Vagina (tissue), 2 donors: Measurements from ENCODE around the gene NME3. TPM values are rescaled to one million over a fixed set of nuclear protein-coding genes. Genes with fewer than 3 reads are reported as not detected.

ENCODE experiments used
- DNase-seq, 2 donors: peaks; one replicate each; pipeline ENCODE4 v3.0.0-alpha.2; 2017; ENCODE audit errors: extremely low spot score in 2 of 2
- H3K27ac ChIP-seq: fragments of 200-600 bp; sonication (generic); one replicate; pipeline ENCODE4 v1.5.1; 2019
- H3K27me3 ChIP-seq: fragments of 200-600 bp; sonication (generic); one replicate; pipeline ENCODE4 v1.5.1; 2019
- H3K36me3 ChIP-seq, 2 donors: fragments of 200-600 bp; sonication (generic); one replicate each; pipeline ENCODE4 v1.5.1; 2017 to 2019
- H3K4me1 ChIP-seq: fragments of 200-600 bp; sonication (generic); one replicate; pipeline ENCODE4 v1.5.1; 2019
- H3K4me3 ChIP-seq, 2 donors: fragments of 200-600 bp; sonication (generic); 1 replicate in 1 of 2; 2 replicates in 1 of 2; pipeline ENCODE4 v1.5.1; 2016 to 2019
- H3K9me3 ChIP-seq: fragments of 200-600 bp; sonication (generic); one replicate; pipeline ENCODE4 v1.5.1; 2019
- POLR2A ChIP-seq, 2 donors: fragments of 450-650 bp; IDR thresholded peaks; one replicate each; pipeline ENCODE4 v1.6.1; 2017; ENCODE audit warnings: antibody characterized with exemption in 2 of 2, mild to moderate bottlenecking in 2 of 2, moderate library complexity in 2 of 2
- POLR2AphosphoS5 ChIP-seq, 2 donors: sonication (generic); formaldehyde crosslinking; IDR thresholded peaks; one replicate each; pipeline ENCODE4 v1.9.0; 2017; ENCODE audit warnings: antibody characterized with exemption in 2 of 2, mild to moderate bottlenecking in 2 of 2, low read depth in 1 of 2; ENCODE audit not compliant: insufficient read depth in 1 of 2
- intact Hi-C: fragments of 100-400 bp; cut with DNase I; formaldehyde crosslinking; loops from one replicate; pipeline ENCODE4 v1.15.1; 2023
- total RNA-seq: library from RNA; depleted of rRNA; stranded (reverse); fragments of >200 nt; gene quantifications from one replicate; pipeline ENCODE4 v1.2.3, GENCODE V29; 2016
- TF ChIP-seq, protein P1 (sequence below), 3 experiments: fragments of 450-650 bp in 2 of 3; fragments of 200-600 bp in 1 of 3; sonication (generic) in 1 of 3; IDR thresholded peaks; one replicate each; pipeline ENCODE4 v1.5.1; 2017 to 2019; ENCODE audit warnings: antibody characterized with exemption in 3 of 3, mild to moderate bottlenecking in 2 of 3, moderate library complexity in 2 of 3

The NME3 gene
- total RNA-seq, 1 donor from 2014 or later: 96.0 TPM

DNA sequence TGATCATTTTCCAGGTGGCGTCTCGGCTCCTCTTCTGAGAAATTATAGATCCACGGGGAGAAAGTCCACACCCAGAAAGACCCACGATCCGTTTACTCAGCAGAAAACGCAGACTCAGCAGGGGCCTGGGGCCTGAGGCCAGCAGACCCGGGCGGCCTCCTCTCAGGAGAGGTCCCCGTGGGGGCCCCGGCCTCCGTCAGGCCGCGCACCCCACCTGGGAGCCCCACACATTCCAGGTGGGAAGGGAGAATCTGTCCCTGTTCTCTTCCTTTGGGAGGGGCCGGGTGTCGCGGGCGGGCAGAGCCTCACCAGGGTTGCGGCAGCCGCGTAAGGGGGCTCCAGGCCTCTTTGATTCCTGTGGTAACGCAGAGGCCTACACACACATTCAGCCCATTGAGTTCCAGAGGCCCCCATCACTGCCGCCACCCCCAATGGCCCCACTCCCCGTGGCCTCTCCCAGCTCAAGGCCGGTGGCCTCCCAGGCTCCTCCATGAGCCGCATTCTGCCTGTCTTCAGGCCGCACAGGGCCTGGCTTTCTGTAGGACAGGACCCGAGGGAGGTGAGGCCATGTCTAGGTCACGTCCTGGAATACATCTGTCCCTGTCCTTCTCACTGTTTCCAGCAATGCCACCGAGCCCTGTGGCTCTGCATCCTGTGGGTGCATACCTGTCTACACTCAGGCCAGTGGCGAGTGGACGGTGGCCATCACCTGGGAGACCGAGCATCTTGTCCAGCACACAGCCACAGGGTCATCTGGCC lies 23.7 kb upstream of the NME3 start:
- Histone ChIP-seq H3K27ac (no peak overlapping the region), H3K4me1 (no peaks in the 10 kb centered on the region), H3K9me3 (peaks cover 4% of the 10 kb centered on the region), H3K4me3 (no peak overlapping the region), H3K36me3 (no peaks in the 10 kb centered on the region), H3K27me3 (no peaks in the 10 kb centered on the region)
- intact Hi-C loops: no loop called here
- DNase-seq: no peak
- TF ChIP-seq, protein P1, sequence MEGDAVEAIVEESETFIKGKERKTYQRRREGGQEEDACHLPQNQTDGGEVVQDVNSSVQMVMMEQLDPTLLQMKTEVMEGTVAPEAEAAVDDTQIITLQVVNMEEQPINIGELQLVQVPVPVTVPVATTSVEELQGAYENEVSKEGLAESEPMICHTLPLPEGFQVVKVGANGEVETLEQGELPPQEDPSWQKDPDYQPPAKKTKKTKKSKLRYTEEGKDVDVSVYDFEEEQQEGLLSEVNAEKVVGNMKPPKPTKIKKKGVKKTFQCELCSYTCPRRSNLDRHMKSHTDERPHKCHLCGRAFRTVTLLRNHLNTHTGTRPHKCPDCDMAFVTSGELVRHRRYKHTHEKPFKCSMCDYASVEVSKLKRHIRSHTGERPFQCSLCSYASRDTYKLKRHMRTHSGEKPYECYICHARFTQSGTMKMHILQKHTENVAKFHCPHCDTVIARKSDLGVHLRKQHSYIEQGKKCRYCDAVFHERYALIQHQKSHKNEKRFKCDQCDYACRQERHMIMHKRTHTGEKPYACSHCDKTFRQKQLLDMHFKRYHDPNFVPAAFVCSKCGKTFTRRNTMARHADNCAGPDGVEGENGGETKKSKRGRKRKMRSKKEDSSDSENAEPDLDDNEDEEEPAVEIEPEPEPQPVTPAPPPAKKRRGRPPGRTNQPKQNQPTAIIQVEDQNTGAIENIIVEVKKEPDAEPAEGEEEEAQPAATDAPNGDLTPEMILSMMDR (IDR thresholded peaks at IDR 0.05): no peak
- TF ChIP-seq POLR2A (IDR thresholded peaks at IDR 0.05) (no peak), POLR2AphosphoS5 (IDR thresholded peaks at IDR 0.05; ENCODE audit: insufficient read depth in 1 of 2, low read depth in 1 of 2) (no peak)

DNA sequence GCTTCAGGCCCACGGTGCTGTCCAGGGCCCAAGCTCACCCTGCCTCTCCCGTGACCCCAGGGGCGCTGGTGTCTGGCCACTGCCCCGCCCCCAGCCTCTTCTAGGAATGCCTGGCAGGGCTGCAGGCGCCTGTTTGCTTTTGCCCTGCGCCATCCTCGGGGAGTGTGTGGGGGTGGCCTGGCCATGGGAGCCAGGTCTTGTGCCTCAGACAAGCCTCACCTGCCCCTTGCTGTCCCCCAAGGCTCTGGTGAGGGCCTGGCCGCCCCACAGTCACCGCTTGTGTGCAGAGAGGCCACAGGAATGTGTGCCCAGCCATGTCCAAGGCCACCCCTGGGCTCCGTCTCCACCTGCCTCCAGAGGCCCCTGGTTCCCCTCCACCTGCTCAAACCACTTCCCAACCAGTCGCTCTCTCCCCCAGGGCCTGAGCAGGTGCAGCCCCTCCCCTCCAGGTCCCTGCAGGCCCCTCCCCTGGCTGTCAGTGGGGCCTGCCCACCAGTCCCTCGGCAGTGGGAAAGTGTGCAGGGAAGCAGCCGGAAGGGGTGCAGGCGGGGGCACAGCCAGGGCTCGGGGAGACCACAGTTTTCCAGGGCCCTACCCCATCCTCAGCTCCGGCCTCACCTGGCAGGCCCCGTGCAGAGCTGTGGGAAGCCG lies 23.0 kb upstream of the NME3 start:
- Histone ChIP-seq H3K27me3 (no peaks in the 10 kb centered on the region), H3K9me3 (peaks cover 4% of the 10 kb centered on the region), H3K4me3 (no peak overlapping the region), H3K27ac (no peak overlapping the region), H3K36me3 (peaks cover 0 to 4% of the 10 kb centered on the region in 2 donors), H3K4me1 (no peaks in the 10 kb centered on the region)
- DNase-seq: no peak
- TF ChIP-seq POLR2AphosphoS5 (IDR thresholded peaks at IDR 0.05; ENCODE audit: insufficient read depth in 1 of 2, low read depth in 1 of 2): no peak
- no peak for TF ChIP-seq POLR2A (IDR thresholded peaks at IDR 0.05)
- TF ChIP-seq, protein P1 (IDR thresholded peaks at IDR 0.05): no peak
- intact Hi-C loops: no loop called here

DNA sequence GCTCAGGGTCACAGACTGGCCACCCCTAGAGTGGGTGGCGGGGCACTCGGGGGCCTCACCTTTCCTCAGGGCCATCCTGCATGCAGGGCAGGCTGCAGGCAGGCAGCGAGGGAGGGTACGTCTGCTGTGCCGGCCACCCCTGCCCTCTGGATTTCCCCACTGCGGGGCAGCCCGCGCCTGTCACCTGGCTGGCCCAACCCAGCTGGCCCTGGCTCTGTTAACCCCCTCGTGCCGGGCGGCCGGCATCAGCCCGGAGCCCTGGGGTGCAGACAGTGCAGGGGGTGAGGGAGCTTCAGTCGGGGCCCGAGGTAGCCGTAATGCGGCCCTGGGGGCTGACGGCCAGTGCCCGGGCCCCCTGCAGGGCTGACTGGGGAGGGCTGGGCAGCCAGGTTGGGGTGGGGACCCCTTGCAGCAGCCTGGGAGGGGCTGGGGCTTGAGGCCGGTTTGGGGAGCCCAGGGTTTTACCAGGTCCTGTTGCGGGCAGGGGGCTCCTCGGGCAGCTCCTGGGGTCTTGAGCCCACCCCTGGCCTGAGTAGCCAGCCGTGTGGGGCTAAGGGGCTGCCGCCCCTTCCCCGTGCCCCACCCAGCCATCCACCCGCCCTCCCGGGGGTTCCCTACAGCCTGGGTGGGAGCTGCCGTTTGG lies 22.4 kb upstream of the NME3 start, which contains the start of gene IGFALS:
Gene IGFALS, minus strand, starts transcription at position 128 of the 643 bp plus-strand sequence. Its CDS starts 53 bp downstream, at position 75.
- no peak within 1 kb of the TSS for H3K27ac ChIP-seq
- no peak for TF ChIP-seq POLR2A (IDR thresholded peaks at IDR 0.05)
- TF ChIP-seq, protein P1 (IDR thresholded peaks at IDR 0.05): no peak
- no peak for TF ChIP-seq POLR2AphosphoS5 (IDR thresholded peaks at IDR 0.05; ENCODE audit: insufficient read depth in 1 of 2, low read depth in 1 of 2)
- peaks cover 4% of the 10 kb centered on the region for H3K9me3 ChIP-seq
- H3K4me3 ChIP-seq: no peak within 1 kb of the TSS
- no peak for DNase-seq
- H3K4me1 ChIP-seq: peaks cover 3% of the 10 kb centered on the region
- H3K36me3 ChIP-seq: peaks cover 0 to 10% of the 10 kb centered on the region in 2 donors
- no peaks in the 10 kb centered on the region for H3K27me3 ChIP-seq
- intact Hi-C loops: no loop called here

DNA sequence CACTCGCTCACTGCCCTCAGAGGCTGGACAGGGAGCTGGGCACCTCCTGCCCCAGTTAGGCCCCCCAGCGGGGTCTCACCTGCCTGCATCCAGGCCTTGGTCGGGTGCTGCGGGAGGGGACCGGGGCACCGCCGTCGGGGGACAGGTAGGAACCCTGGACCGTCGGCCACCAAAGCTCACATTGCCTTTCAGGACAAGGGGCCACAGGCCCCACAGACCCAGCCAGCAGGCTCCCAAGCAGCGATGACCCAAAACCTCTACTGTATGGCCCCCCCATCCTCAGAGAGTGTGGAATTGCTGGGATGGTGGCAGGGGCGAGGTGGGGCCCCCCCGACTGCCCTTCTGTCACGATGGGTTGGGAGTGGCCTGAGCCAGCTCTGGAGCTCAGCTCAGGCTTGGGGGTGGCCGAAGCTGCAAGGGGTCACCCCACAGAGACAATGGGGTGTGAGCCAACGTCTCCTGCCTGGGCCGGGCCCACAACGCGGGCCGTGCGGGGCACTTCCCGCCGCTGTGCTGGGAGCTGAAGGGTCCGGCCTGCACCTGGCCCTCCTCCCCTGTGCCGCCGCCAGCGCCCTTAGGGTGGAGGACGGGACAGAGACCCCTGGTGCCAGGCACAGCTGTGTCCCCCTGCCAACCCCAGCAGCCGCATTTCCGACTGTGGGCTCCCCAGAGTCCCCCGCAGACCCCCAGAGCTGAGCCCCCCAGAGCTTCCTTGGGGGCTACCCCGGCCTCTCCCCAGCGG lies 21.7 kb upstream of the NME3 start:
- H3K4me3 ChIP-seq: no peak overlapping the region
- H3K27ac ChIP-seq: no peak overlapping the region
- TF ChIP-seq, protein P1 (IDR thresholded peaks at IDR 0.05): no peak
- TF ChIP-seq POLR2AphosphoS5 (IDR thresholded peaks at IDR 0.05; ENCODE audit: insufficient read depth in 1 of 2, low read depth in 1 of 2) (no peak), POLR2A (IDR thresholded peaks at IDR 0.05) (no peak)
- peaks cover 0 to 17% of the 10 kb centered on the region in 2 donors for H3K36me3 ChIP-seq
- peaks cover 9% of the 10 kb centered on the region for H3K4me1 ChIP-seq
- H3K9me3 ChIP-seq: peaks cover 1% of the 10 kb centered on the region
- H3K27me3 ChIP-seq: no peaks in the 10 kb centered on the region
- intact Hi-C loops: no loop called here
- no peak for DNase-seq
